HG02943 (cell line): ENCODE measurements around the gene EPB42.

Source experiments
- ATAC-seq: cut with Tn5 transposase; IDR thresholded peaks from one replicate; pipeline ENCODE4 v1.9.1; 2021; ENCODE audit warnings: mild to moderate bottlenecking, low read depth, moderate library complexity; ENCODE audit not compliant: unreplicated experiment

EPB42 gene

DNA sequence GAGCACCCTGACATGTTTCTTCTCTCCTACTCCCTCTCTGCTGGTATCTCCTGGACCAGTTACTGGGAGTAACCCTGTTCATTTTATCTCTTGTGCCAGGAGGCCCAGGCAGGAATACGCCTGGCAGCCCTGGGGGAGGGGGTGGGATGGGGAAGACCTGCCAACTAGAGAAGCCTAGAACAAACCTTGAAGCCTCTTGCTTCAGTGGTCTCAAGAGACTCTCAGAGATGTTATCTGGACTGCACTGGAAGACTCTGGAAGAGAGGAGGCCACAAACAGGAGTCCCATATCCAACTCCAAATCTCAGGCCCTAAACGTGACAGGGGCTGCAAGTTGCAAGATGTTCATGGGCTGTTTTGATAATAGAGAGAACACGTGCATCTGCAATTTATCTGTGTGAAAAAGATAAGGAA, at the start of gene EPB42:
Gene EPB42 (minus strand): TSS at position 28 of the 413 bp plus-strand sequence. CDS start 193 bp downstream, outside the sequence.
- ATAC-seq, result no peak

DNA sequence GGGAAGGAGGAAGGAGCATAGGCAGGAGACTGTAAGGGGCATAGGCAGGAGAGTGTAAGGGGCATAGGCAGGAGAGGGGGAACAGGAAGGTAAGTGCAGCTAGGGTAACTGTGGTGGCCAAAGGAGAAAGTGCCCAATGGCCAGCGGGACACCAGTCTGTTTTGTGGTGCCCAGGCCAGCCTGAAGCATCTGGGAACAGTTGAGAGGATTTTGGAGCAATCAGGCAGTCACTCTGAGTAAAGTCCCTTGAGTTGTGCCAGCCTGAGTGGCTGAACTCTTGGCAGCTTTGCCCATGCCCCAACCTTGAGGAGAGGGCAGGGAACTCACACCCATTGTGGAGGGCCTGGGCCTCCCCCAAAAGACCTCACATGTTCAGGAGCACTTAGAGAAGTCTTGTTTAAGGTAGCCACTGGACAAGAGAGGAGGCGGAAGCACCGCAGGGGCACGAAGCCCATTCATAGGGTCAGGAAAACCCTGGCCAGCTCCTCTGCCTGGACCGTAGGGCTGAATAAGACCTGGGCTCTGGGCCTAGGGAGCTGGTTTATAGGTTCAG, 49.4 kb upstream of the EPB42 start:
- ATAC-seq, result no peak

DNA sequence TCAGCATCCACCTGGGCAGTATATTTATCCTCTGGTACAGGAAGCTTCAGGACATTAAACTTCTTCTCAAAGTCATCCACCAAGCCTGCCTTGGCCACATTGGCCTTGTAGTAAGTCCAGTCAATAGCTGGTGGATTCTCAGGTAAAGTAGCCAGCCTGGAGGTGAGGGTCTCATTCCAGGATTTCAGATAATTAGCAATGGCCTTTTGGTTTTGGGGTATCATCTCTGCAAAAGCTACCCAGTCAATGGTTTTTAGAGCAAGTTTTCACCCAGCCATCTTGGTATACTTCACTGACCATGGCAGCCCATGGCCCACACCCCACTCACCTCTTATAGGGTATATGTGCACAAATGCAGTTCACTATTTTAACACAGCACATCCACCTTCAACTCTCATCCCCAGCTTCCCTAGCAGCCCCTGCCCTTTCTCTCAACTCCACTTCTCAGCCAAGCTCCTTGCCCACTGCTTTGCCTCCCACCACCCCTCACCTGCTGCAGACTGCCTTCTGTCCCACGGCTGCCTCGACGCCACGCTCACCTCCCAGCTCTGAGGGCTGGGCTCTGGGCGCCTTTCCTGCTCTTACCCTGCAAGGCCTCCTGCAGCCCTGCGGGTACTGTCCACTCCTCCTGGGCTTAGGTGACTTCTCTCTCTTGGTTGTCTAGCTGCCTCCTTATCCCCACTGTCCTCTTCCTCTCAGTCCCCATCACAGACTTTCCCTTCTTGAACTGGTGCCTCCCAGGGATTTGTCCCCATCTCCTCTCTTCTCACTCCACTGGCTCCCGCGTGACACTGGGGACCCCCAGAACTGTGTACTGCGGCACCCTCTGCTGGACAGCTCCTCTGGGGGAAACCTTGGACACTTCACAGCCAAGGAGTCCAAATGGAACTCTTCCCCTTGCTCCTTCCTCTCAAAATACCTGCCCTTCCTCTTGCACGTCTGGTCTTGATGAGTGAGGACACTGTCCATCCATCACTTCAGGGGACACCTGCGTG, 47.6 kb upstream of the EPB42 start:
- no peak for ATAC-seq

DNA sequence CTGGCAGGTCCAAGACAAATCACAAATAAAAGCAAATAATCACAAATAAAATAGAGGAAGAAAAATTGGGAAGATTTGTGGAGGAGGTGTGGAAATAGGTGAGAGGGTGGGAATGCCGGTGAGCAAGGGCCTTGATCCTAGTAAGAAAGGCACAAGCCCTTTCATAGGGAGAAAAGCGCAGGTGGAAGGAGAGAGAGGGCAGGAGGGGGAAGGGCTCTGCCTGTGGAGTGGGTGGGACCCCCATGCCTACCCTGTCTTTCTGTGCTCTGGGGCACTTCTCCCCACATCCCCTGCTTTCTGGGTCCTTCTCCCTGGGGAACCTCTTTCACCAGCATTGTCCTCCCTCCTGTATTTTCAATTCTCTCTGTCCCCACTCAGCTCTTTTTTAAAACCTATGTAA, 46.6 kb upstream of the EPB42 start:
- ATAC-seq, result no peak

DNA sequence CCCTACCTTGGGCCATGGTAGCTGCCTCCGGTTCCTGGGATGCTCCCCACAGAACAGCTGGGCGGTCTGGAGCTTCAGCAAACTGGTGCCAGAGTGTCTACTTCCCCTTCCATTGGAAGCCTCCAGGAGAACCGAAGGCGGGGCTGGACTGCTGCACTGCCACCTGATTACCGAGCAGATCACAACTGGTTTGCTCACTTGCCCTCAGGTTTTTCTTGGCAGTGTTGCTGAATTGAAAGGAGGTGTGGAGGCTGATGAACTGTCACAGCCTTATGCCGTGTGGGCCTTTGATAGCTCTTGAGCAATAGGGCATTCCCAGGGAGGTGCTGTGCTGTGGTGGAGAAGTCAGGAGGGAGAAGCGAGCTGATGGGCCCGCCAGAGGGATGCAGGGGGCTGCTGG, 46.0 kb upstream of the EPB42 start, which contains the start of gene TGM5:
Gene TGM5 (minus strand): TSS at position 95 of the 400 bp plus-strand sequence. CDS start 79 bp downstream, at position 16.
- ATAC-seq, result no peak

DNA sequence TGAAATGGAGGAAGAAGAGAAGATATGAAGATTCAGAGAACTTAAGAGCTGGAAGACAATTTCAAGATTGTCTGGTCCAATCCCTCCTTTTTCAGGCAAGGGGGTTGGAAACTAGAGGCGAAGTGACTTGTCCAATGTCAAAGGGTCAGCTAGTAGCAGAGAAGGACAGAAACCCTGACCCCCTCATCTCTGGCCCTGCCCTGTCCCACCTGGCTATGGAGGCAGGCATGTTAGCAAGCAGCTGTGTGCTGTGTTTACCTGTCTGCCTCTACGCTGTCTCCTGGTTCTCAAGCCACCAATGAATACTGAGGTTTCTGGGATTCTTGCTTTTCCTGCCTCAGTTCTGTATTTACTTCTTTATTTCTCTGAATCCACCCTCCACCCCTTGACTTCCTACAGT, 45.6 kb upstream of the EPB42 start:
- ATAC-seq, result no peak

DNA sequence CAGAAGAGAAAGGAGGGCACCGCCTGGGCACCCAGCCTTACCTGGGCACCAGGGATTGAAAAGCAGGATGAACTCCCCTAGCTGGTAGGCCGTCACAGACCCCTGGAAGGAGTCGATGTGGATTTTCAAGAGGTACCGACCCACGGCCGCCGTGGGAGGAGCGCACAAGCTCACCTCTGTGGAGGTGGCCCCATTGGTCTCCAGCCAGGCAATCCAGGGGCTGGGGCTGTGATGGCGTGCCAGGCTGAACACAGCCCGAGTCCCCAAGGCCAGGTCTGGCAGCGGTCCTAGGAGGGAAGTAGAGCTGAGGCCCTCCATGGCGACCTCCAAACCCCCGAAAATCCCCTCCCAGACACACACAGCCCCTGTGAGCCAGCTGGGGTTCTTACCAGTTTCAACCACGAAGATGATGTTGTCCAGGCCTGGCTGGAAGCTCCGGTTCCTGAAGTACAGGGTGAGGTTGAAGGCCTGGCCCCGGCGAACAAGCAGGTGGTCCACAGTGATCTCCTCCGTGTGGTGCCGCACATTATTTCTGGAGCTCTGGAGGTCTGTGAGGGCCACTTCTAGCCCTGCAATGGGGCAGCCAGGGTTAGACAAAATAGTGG, 39.3 kb upstream of the EPB42 start:
- no peak for ATAC-seq

DNA sequence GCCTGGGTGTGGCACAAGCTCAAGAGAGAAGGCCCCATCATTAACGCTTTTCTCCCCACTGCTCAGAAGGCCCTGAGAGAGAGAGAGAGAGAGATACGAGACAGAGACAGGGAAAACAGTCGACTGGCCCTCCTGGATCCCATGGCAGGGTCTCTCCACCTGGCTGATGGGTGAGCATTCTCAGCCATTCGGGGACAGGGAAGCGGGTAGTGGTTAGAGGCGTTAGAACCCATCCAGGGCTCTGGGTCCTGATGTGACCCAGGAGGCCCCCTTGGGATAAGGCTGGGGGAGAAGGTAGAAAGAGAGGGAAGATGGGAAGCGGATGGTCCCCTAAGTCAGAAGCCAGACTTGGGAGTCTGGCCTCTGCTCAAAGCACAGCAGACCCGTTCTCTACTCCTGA, 38.0 kb upstream of the EPB42 start:
- no peak for ATAC-seq

DNA sequence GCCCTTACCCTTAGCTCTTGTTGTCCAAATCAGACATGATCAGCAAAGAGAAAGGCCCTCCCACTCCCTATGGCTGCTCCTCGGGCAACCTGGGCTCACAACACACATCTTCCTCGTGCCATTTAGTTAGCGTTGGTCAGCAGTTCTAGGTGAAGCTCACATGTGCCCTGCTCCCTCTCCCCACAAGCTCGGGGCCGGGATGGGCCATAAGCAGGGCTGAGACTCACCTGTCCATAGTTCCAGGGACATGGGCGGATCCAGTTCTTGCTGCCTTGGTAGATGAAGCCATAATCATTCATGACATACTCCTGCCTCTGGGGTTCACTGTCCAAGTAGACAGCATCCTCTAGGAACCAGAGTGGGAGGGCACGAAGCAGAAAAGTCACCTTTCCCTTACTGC, 35.5 kb upstream of the EPB42 start:
- ATAC-seq, result no peak

DNA sequence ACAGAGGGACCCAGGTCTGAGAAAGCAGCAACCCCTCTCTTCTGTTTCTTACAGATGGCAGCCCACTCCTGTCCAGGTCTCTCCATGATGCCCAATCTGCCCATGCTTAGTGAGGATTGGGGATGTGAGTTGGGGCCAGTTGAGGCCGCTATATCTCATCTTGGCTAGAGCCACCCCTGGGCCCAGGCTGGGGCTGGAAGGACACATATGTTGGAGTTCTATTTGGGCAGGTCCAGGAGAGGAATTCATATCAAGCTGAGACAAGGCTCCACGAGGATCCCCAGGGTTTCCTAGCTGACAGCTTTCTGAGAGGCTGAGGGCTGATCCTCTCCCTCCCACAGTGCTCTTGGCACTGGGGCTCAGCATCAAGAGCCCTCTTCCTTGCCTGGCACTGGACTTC, 34.6 kb upstream of the EPB42 start:
- ATAC-seq, result no peak

DNA sequence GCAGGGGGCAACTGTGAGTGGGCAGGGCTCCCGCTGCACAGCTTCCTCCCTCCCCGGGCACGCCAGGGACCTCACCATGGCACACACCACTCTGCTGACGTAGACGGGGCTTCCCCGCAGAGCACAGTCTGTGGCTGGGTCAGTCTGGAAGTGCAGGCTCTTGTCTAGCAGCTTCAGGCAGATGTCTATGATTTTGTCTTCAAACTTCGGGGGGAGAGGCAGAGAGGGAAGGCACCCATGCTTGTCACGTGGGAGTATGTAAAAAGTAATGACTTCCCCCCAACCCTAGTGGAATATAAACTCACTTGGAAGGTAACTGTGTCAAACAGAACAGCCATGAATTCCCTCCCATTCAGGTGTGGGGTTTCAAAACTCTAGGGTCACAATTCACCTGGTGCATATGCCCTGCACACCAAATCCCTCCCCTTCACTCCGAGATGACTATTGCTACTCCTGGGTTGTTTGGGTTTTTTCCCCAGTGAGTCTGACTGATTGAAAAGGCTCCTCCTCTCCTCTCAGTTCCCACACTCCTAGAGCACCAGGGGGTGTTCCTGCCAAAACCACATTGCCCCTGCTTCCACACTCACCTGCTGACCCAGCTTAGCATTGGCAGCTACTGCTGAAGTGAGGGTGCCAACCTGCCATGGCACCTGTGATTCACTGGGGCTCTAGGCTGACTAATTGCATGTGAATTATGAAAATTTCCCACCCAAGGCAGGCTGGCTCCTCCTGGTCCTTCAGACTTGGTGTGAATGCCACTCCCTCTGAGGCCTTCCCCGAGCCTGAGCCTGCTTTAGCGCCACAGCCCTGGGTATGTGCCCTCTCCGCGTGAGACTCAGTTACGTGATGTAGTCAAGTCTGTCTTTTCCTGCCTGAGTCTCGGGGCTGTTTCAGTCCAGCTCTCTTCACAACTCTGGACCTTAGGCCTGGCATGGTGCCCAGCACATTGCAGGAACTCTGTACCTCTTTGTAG, 32.9 kb upstream of the EPB42 start:
- no peak for ATAC-seq

DNA sequence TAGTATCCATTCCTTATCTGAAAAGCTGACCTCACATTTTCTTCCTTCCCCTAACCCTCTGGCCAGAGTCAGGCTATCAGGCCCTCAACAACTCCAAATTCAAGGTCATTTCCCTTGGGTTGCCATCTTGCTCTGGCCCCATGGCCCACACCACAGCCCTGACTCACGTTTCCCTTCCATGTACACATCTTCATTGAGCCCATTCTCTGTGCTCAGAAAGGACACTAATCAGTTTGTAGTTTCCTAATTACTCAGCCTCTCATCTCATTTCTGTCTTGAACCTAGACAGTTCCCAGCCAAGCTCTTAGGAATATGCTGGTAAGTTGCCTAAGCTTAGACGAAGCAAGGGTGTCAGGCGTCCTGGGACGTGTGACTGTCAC, 31.0 kb upstream of the EPB42 start:
- no peak for ATAC-seq

DNA sequence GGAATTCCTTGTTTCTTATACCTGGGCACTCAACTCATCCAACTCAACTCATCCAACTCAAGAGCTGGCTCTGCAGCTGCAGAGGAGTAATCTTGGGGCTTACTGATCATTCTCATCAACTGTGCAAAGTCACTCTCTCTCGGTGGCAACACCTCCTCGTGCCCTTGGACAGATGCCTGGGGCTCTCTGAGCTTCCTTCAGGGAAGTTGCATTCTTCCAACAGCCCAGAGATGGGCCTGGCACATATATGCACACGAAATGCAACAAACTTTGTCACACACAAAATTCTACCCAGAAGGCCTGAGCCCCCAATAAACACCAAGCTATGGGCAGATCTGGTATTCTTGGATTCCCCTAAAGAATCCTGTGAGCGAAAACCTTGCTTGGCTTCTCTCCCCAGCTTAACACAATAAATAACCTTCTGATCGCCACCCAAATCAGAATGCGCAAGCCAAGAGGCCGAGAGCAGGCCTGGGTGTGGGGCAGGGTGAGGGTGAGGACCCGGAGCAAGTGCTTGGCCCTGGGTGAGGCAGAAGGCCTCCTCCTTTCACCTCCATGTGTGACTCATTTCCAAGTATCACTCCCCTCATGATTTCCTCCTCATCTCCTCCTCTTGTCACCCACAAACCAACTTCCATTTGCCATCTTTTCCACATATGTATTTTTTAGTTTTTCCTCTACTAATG, 30.5 kb upstream of the EPB42 start:
- ATAC-seq, result no peak

DNA sequence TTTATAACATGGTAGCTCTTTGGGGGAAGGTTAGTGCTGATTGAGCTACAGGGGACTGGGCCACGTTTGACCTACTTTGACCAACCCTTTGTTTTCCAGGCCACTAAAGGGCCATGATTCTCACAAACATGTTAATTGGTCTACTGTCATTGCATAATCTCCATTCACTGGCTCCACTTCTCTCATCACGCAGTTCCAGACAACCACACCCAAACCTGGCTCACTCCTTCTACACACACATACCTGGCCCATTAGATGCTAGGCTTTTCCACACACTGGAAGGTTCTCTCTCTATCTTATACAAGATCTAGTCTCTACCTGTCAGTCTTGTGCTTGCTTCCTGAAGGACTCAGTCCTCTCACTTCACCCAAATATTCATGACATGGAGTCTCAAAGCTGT, 30.0 kb upstream of the EPB42 start:
- ATAC-seq, result no peak

DNA sequence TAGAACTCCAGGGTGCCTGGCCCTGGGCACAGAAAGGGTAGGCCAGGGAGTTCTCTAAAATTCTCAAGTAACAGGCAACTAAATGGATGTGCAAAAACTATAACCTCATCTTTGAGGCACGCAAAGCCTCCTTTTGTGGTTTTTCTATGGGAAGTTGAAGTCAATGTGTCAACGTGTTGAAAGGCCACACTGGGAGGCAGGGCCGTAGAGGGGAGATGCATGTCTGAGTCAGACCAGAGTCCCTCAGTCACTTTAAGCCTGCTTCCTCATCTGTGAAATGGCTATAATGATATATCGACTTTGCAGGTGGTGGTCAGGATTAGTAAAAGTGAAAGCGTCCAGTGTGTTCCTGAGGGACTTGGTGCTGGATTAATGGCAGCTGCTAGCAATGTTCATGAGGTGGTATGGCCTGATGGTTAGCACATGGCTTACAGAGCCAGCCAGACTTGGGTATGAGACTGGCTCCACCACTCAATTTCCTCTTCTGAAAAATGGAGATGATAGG, 28.9 kb upstream of the EPB42 start:
- no peak for ATAC-seq

DNA sequence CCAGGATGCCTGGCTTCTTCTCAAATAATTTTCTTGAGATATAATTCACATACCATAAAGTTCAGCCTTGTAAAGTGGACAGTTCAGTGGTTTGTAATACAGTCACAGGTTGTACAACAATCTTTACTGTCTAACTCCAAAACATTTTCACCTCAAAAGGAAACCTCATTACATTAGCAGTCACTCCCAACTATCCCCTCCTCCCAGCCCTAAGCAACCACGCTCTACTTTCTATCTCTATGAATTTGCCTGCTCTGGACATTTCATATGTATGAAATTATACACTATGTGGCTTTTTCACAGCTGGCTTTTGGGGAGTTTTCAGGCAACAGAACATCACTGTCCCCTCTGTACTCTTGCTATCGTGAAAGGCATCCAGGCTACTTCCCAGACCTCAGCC, 28.4 kb upstream of the EPB42 start:
- no peak for ATAC-seq

DNA sequence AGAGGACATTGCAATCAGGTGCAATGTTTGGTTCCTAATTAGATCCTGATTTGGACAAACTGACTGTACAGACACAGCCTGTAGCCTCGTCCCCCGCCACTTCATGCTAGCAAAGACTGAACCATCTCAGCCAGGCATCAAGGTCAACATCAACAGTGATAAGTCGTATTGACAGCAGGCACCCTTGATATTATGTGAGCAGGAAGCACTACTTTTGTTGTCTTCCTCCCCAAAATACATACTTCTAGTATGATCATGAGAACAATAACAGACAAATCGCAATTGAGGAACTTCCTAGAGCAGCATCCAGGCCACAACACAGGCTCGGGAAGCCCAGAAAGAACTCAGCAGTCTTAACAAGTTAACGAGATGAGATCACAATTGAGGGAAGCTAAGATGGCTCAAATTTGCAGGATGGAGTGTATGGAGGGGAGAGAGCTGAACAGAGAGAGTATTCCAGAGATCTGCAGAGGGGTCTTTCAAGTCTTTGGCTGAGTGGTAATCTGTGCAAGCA, 25.5 kb upstream of the EPB42 start:
- no peak for ATAC-seq

DNA sequence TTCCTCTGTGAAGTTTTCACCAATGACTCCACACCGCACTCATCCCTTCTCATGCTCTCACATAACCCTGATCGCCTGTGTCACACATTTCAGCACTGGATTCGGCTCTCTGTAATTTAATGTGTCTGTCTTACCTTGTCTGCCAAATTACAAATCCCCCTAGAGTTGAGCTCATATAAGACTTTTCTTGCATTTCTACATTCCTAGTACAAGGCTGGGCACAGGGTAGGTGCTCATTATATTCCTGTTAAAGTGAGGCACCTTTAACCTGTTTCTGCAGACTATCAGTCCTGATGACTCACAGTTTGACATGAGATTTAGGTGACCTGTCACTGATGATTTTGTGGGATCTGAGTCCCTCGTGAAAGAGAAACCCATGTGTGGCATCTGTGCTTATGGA, 23.3 kb upstream of the EPB42 start:
- no peak for ATAC-seq

DNA sequence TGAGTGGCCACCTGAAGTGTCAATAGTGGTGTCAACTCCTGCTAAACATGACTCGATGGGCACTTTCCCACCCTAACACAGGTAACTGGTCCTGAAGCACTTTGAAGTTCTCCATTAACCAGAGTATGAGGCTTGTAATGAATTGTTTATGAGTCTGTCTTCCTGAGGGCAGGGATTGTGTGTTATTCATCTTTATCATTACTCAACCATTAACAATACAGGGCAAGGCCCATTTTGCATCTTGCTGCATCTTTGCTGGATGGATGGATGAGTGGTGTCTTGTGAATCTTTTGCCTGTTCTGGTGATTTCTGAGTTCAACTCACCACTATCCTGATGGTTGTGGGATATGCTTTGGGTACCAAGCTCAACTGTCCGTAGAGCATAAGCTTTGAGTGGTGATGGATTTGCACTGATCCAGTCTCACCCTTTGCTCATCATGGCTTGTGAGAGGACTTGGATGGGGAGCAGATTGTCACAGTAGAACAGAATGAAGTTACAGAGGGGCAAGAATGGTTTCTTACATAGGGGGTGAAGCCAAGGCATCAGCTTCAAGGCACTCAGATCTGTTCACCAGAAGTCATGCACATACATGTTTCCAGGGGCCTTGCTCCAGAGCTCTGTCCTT, 22.3 kb upstream of the EPB42 start:
- no peak for ATAC-seq
